ENCODE measurements around the gene DSTN. TPM values are rescaled to one million over a fixed set of nuclear protein-coding genes. Genes with fewer than 3 reads are reported as not detected.
A peak's percentile ranks its signal among the peaks of the same experiment; 100 is the strongest.

Gene DSTN
- total and polyA plus RNA-seq, 2 of the 4 experiments (the other 2 are of a cell fraction), result 221 to 269 TPM

DNA sequence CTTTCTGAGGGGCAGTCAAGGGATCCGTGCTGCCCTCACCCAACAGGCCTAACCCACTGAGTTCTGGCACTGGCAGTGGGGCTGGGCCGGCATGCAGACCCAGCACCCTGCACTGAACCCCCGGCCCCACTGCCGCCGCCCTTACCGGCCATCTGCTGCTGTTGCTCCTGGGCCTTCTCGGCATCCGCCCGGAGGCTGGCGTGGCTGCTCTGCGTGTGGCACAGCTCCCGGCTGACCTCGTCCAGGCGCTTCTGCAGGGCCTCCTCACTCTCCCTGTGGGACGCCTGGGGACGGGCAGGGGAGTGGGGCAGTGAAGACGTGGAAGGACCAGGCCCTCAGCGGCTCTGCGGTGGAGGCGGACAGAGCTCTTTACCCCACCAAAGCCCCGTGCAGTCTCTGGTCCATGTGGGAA is 59.8 kb downstream of the DSTN start:
- Histone ChIP-seq H3K9me3 (ENCODE audit: control insufficient read depth, insufficient read depth, low read length) (no peaks in the 10 kb centered on the region), H3K4ac (ENCODE audit: low read depth, low read length) (no peak overlapping the region), H3K9ac (ENCODE audit: low read depth, low read length) (no peak overlapping the region), H2AK5ac (ENCODE audit: low read depth, low read length) (no peak overlapping the region), H3K79me1 (ENCODE audit: low read depth in 1 of 2, low read length in 2 of 2) (peaks cover 43 to 96% of the 10 kb centered on the region in 2 experiments), H4K91ac (ENCODE audit: insufficient read depth, low read depth, low read length) (no peak overlapping the region), H4K20me1 (ENCODE audit: insufficient read depth, low read length) (peaks cover 92% of the 10 kb centered on the region), H2AK9ac (replicated peaks; ENCODE audit: low read depth, low read length, poor library complexity) (peak overlapping the region; percentile 19), H3K27me3 (ENCODE audit: control insufficient read depth, insufficient read depth, low read length) (no peaks in the 10 kb centered on the region), H3K4me2 (ENCODE audit: low read depth, low read length) (no peak overlapping the region), H3K23ac (ENCODE audit: low read depth, low read length) (no peak overlapping the region), H3K9me1 (ENCODE audit: insufficient read depth, low read length) (no peaks in the 10 kb centered on the region), H2BK120ac (ENCODE audit: low read depth, low read length) (no peak overlapping the region), H2AFZ (replicated peaks; ENCODE audit: low read length, poor library complexity) (peak overlapping the region; percentile 23), H3K27ac (ENCODE audit: insufficient read depth, low read length) (no peak overlapping the region), H4K5ac (ENCODE audit: low read depth, low read length) (no peak overlapping the region), H4K8ac (ENCODE audit: low read depth in 2 of 2, low read length in 2 of 2) (no peak overlapping the region), H2BK15ac (ENCODE audit: low read depth, low read length) (no peak overlapping the region), H3K18ac (ENCODE audit: low read depth, low read length) (no peak overlapping the region), H3K4me3 (ENCODE audit: insufficient read depth, low read depth, low read length) (no peak overlapping the region), H3K4me1 (ENCODE audit: control insufficient read depth, insufficient read depth, low read length) (no peaks in the 10 kb centered on the region; the same call in 1 of the 2 replicates), H3K14ac (replicated peaks; ENCODE audit: low read depth, low read length) (no peak overlapping the region), H2BK5ac (ENCODE audit: low read depth, low read length, poor library complexity, severe bottlenecking) (no peak overlapping the region), H3K56ac (ENCODE audit: extremely low read depth, insufficient read depth, low read length) (no peak overlapping the region), H3K36me3 (ENCODE audit: control insufficient read depth, insufficient read depth, low read length) (peaks cover 98% of the 10 kb centered on the region), H2BK20ac (ENCODE audit: low read depth, low read length) (no peak overlapping the region)
- BruUV-seq (replicated peaks), result no TSS peak
- dilution Hi-C loops (cut with HindIII; ENCODE audit: low sequenced_read_pairs, unreplicated experiment) (no loop called here), intact Hi-C loops (cut with micrococcal nuclease) (no loop called here), in situ Hi-C loops (cut with MboI; ENCODE audit: low sequenced_read_pairs) (loop anchor here (25.0 kb wide), 1 partner anchor 508 kb away; the partner anchor contains the start of genes KAT14 and PET117)
- CTCF ChIA-PET, result no interaction called here
- no peak for ATAC-seq (ENCODE audit: low read depth)
- POLR2A ChIA-PET (ENCODE audit: unreplicated experiment), result no interaction called here
- TF ChIP-seq, protein P1, sequence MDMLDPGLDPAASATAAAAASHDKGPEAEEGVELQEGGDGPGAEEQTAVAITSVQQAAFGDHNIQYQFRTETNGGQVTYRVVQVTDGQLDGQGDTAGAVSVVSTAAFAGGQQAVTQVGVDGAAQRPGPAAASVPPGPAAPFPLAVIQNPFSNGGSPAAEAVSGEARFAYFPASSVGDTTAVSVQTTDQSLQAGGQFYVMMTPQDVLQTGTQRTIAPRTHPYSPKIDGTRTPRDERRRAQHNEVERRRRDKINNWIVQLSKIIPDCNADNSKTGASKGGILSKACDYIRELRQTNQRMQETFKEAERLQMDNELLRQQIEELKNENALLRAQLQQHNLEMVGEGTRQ (IDR thresholded peaks at IDR 0.05; ENCODE audit: low read depth, low read length), result no peak
- TF ChIP-seq CEBPB (IDR thresholded peaks at IDR 0.05; ENCODE audit: low read depth, low read length), result no peak
- TF ChIP-seq MAZ (IDR thresholded peaks at IDR 0.05; ENCODE audit: borderline replicate concordance, low read depth, low read length), result no peak
- TF ChIP-seq, protein P2, sequence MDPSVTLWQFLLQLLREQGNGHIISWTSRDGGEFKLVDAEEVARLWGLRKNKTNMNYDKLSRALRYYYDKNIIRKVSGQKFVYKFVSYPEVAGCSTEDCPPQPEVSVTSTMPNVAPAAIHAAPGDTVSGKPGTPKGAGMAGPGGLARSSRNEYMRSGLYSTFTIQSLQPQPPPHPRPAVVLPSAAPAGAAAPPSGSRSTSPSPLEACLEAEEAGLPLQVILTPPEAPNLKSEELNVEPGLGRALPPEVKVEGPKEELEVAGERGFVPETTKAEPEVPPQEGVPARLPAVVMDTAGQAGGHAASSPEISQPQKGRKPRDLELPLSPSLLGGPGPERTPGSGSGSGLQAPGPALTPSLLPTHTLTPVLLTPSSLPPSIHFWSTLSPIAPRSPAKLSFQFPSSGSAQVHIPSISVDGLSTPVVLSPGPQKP (IDR thresholded peaks at IDR 0.05; ENCODE audit: borderline replicate concordance, low read depth, low read length), result no peak
- TF ChIP-seq RCOR1 (IDR thresholded peaks at IDR 0.05; ENCODE audit: insufficient replicate concordance, low read length), result no peak
- TF ChIP-seq BHLHE40 (IDR thresholded peaks at IDR 0.05; ENCODE audit: low read depth, low read length), result no peak
- TF ChIP-seq MXI1 (IDR thresholded peaks at IDR 0.05; ENCODE audit: borderline replicate concordance, low read depth, low read length), result no peak
- TF ChIP-seq MAFK (IDR thresholded peaks at IDR 0.05; ENCODE audit: low read depth, low read length), result no peak
- no peak for TF ChIP-seq RAD21 (IDR thresholded peaks at IDR 0.05; ENCODE audit: low read length)
- no peak for TF ChIP-seq CHD1 (IDR thresholded peaks at IDR 0.05; ENCODE audit: low read depth, low read length)
- no peak for TF ChIP-seq RFX5 (IDR thresholded peaks at IDR 0.05; ENCODE audit: low read depth, low read length)
- TF ChIP-seq, protein P3, sequence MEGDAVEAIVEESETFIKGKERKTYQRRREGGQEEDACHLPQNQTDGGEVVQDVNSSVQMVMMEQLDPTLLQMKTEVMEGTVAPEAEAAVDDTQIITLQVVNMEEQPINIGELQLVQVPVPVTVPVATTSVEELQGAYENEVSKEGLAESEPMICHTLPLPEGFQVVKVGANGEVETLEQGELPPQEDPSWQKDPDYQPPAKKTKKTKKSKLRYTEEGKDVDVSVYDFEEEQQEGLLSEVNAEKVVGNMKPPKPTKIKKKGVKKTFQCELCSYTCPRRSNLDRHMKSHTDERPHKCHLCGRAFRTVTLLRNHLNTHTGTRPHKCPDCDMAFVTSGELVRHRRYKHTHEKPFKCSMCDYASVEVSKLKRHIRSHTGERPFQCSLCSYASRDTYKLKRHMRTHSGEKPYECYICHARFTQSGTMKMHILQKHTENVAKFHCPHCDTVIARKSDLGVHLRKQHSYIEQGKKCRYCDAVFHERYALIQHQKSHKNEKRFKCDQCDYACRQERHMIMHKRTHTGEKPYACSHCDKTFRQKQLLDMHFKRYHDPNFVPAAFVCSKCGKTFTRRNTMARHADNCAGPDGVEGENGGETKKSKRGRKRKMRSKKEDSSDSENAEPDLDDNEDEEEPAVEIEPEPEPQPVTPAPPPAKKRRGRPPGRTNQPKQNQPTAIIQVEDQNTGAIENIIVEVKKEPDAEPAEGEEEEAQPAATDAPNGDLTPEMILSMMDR (conservative IDR thresholded peaks at IDR 0.05; ENCODE audit: low read depth, low read length), result no peak
- TF ChIP-seq POLR2A (IDR thresholded peaks at IDR 0.05; ENCODE audit: low read depth, low read length), result no peak
- TF ChIP-seq FOS (IDR thresholded peaks at IDR 0.05; ENCODE audit: low read depth, low read length), result no peak
- no peak for TF ChIP-seq NFE2L2 (IDR thresholded peaks at IDR 0.05; ENCODE audit: low read depth, low read length)
- no peak for DNase-seq
- WGBS, 2 experiments (ENCODE audit: extremely low coverage in 2 of 2, insufficient read length in 1 of 2), result 100% methylated on average over 10 of the region's 21 CpGs; no CpG with 5 or more reads in 1 of the 2 experiments
